ENCODE results near the gene KCNK10.

KCNK10 gene

GRCh38 chr14:88227693-88228092, 95.4 kb downstream of the KCNK10 start:
- H3K27me3 ChIP-seq (ENCODE audit: insufficient read depth, poor library complexity, severe bottlenecking) = no peaks in the 10 kb centered on the region
- no peak for DNase-seq (ENCODE audit: low read depth in 1 of 2, low spot score in 1 of 2)
- no peak overlapping the region for H3K4me3 ChIP-seq (replicated peaks; ENCODE audit: insufficient read depth, low read length)
- TF ChIP-seq REST (IDR thresholded peaks at IDR 0.05; ENCODE audit: insufficient replicate concordance, low read depth) = no peak
- no peak for TF ChIP-seq SPI1 (IDR thresholded peaks at IDR 0.05; ENCODE audit: borderline replicate concordance, low read depth)
- TF ChIP-seq POLR2AphosphoS5 (IDR thresholded peaks at IDR 0.05; ENCODE audit: low read depth) = no peak
- TF ChIP-seq, protein P1, sequence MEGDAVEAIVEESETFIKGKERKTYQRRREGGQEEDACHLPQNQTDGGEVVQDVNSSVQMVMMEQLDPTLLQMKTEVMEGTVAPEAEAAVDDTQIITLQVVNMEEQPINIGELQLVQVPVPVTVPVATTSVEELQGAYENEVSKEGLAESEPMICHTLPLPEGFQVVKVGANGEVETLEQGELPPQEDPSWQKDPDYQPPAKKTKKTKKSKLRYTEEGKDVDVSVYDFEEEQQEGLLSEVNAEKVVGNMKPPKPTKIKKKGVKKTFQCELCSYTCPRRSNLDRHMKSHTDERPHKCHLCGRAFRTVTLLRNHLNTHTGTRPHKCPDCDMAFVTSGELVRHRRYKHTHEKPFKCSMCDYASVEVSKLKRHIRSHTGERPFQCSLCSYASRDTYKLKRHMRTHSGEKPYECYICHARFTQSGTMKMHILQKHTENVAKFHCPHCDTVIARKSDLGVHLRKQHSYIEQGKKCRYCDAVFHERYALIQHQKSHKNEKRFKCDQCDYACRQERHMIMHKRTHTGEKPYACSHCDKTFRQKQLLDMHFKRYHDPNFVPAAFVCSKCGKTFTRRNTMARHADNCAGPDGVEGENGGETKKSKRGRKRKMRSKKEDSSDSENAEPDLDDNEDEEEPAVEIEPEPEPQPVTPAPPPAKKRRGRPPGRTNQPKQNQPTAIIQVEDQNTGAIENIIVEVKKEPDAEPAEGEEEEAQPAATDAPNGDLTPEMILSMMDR (IDR thresholded peaks at IDR 0.05; ENCODE audit: insufficient read depth, low read length) = no peak
- TF ChIP-seq GABPA (IDR thresholded peaks at IDR 0.05; ENCODE audit: low read depth) = no peak
- no peak overlapping the region for H3K27ac ChIP-seq (replicated peaks)

DNA sequence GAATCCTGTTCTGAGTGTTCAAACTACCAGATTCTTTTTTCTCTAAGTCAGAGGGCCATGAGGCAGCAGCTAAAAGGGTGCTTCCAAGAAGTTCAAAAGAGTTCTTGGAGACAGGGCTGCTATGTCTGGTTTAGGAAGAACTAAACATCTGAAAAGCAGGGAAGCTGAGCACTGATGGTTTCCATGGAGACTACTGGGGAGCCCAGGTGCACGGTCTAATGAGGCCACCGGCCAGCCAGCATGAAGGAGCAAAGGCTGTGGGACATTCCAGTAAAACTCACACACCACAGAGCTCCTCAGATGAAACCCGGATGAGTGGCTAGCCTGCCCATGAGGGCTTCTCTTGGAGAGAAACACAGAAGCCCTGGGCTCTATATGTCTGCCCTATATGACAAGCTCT, 97.3 kb downstream of the KCNK10 start:
- Histone ChIP-seq H3K27me3 (ENCODE audit: insufficient read depth, poor library complexity, severe bottlenecking) (no peaks in the 10 kb centered on the region), H3K4me3 (replicated peaks; ENCODE audit: insufficient read depth, low read length) (no peak overlapping the region), H3K27ac (replicated peaks) (no peak overlapping the region)
- no peak for DNase-seq (ENCODE audit: low read depth in 1 of 2, low spot score in 1 of 2)
- TF ChIP-seq, protein P1 (IDR thresholded peaks at IDR 0.05; ENCODE audit: insufficient read depth, low read length) = no peak
- no peak for TF ChIP-seq REST (IDR thresholded peaks at IDR 0.05; ENCODE audit: insufficient replicate concordance, low read depth)
- no peak for TF ChIP-seq GABPA (IDR thresholded peaks at IDR 0.05; ENCODE audit: low read depth)
- TF ChIP-seq SPI1 (IDR thresholded peaks at IDR 0.05; ENCODE audit: borderline replicate concordance, low read depth) = no peak
- TF ChIP-seq POLR2AphosphoS5 (IDR thresholded peaks at IDR 0.05; ENCODE audit: low read depth) = no peak

DNA sequence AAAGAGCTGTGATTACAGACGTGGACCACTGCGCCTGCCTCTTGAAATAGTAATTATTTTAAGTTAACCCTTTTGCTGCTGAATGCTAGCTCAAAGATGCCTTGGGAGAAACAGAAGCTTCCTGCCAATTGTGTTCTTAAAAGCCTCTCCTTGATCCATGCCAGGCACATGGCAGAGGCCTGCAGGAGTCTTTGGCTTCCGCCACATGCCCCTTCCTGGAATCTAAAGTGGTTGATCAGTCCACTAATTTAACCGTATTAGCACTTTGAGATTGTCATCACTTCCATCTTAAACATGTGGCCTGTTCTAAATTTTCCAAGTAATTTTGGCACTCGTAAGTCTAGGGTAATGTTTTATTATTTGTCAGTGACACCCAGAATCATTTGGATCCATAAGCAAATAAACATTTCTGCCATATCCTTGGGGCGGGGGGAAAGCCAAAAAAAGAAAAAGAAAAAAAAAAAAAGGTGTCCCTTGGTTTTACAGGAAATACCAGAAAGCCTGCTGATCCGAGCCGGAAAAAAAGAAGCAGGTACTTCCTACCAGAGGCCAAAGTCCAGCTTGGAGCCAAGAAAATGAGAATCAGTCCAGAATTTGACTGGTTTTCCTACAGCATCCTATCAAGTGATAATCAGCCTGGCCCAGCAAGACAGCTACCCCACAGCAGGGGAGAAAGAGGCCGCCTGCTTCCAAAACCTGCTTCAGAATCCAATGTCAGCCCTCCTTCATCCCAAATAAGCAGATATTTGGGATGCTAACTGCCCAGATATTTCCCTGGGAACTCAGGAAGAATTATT, 104.8 kb downstream of the KCNK10 start:
- TF ChIP-seq REST (IDR thresholded peaks at IDR 0.05; ENCODE audit: insufficient replicate concordance, low read depth) = no peak
- no peak for TF ChIP-seq POLR2AphosphoS5 (IDR thresholded peaks at IDR 0.05; ENCODE audit: low read depth)
- no peak for TF ChIP-seq GABPA (IDR thresholded peaks at IDR 0.05; ENCODE audit: low read depth)
- TF ChIP-seq SPI1 (IDR thresholded peaks at IDR 0.05; ENCODE audit: borderline replicate concordance, low read depth) = no peak
- TF ChIP-seq, protein P1 (IDR thresholded peaks at IDR 0.05; ENCODE audit: insufficient read depth, low read length) = no peak
- H3K4me3 ChIP-seq (replicated peaks; ENCODE audit: insufficient read depth, low read length) = no peak overlapping the region
- DNase-seq (ENCODE audit: low read depth in 1 of 2, low spot score in 1 of 2) = no peak
- H3K27me3 ChIP-seq (ENCODE audit: insufficient read depth, poor library complexity, severe bottlenecking) = no peaks in the 10 kb centered on the region
- H3K27ac ChIP-seq (replicated peaks) = no peak overlapping the region

Measured in HL-60 (cell line).